NCI-H1417 (cell line): ENCODE results near the gene PPP2R1B.

Experiments
- DNase-seq, 3 experiments: peaks; one replicate each; lab custom pipeline; 2025; lab: John Stamatoyannopoulos, UW

Gene PPP2R1B

DNA sequence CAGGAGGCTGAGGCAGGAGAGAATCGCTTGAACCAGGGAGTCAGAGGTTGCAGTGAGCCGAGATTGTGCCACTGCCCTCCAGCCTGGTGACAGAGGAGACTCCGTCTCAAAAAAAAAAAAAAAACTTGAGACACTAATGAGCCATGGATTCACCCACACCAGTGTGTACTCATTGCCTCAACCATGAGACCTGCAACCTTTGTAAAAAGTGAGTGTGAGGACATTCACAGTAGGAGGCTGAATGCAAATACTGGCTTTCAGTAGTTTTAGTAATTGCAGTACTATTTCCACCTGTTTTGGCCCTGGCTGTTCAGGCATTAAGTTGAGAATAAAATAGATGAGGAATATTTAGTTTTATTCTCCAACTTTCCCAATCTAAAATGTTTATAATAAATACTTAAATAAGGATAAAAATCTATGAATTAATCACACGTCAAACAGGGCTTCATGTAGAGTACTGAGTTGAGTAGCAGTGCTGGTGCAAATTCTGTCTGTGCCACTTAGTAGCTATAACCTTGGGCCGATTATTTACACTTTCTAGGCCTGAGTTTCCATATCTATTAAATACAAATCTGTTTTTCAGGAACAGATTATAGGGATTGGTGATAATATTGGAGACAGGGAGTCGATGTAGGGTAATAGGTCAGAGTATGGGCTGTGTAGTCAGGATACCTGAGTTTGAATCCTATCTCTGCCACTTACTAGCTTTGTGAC, 72.8 kb downstream of the PPP2R1B start:
- peak in 1 of 3 experiments; percentile 42 for DNase-seq

DNA sequence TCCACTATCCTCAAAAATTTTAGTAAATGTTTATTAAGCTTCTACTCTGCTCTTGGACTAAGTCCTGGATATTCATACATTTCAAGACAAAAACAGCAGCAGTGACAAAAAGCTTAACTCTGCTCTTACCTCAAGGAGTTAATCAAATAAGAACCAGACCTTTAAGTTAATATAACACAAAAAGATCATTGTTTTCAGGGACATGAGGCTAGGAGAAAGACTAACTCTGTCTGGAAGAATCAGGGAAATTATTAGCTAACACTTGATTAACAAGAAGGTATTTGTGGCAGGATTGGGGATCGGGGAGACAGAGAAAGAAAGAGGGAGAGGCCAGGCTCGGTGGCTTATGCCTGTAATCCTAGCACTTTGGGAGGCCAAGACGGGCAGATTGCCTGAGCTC, 74.4 kb downstream of the PPP2R1B start:
- no peak for DNase-seq

GRCh38 chr11:111691176-111691575, 75.0 kb downstream of the PPP2R1B start:
- DNase-seq: no peak

DNA sequence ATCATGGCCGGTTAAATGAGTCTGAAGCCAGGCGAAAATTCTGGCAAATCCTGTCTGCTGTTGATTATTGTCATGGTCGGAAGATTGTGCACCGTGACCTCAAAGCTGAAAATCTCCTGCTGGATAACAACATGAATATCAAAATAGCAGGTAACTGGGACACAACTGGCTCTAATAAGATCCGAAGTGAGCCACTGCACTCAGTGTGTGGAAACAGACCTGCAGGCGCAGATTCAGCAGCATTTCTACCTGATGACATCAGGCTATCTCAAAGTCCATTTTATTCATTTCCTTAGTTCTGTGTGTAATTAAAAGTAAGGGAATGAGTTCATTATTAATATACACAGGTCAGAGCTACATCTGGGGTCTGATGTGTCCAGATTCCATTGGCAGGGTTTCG, 78.2 kb downstream of the PPP2R1B start:
- no peak for DNase-seq

DNA sequence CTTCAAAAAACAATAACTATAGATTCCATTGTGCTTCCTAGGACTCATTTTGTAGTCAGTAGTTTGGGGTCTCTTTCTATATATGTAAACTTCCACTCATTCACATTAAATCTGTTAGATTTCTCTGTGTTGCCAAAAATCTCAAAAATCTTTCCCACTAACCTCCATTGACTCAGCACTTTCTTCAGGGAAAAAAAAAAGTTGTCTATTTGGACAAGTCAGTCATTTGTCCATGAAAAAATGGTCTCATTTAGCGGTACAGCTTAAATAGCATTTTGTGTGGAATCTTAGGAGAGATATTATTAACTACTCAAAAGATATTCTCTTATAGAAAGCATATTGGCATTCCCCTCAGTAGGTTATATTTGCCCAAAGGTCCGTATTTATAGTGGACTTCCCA, 81.9 kb downstream of the PPP2R1B start:
- no peak for DNase-seq

GRCh38 chr11:111683806-111684205, 82.4 kb downstream of the PPP2R1B start:
- no peak for DNase-seq

GRCh38 chr11:111680486-111681175, 85.6 kb downstream of the PPP2R1B start:
- DNase-seq: no peak
